GM15510 (cell line): Measurements from ENCODE around the gene OSTF1.

Experiments
- POLR2A ChIP-seq: IDR thresholded peaks from 3 replicates; pipeline ENCODE4 v1.6.1; 2011; ENCODE audit warnings: borderline replicate concordance; ENCODE audit not compliant: insufficient read length; ENCODE audit errors: extremely low read depth

The OSTF1 gene

GRCh38 chr9:75087824-75088645 is at the start of gene OSTF1, which contains the start of gene NMRK1:
Gene OSTF1, plus strand, starts transcription at chr9:75088514. Its CDS starts 179 bp downstream, at chr9:75088693.
Gene NMRK1, minus strand, starts transcription at chr9:75088155. Its CDS starts 5,040 bp downstream, at chr9:75083115.
- peak; percentile 80 for TF ChIP-seq POLR2A

GRCh38 chr9:75039009-75039408 is 49.3 kb upstream of the OSTF1 start:
- no peak for TF ChIP-seq POLR2A

- no peak for TF ChIP-seq POLR2A
Observed at GRCh38 chr9:75039801-75040200, 48.5 kb upstream of the OSTF1 start.

- TF ChIP-seq POLR2A = no peak
Observed at GRCh38 chr9:75041041-75041440, 47.3 kb upstream of the OSTF1 start.

GRCh38 chr9:75046725-75047345 is 41.5 kb upstream of the OSTF1 start:
- no peak for TF ChIP-seq POLR2A

GRCh38 chr9:75047506-75047905 is 40.8 kb upstream of the OSTF1 start:
- no peak for TF ChIP-seq POLR2A

GRCh38 chr9:75051285-75051684 is 37.0 kb upstream of the OSTF1 start:
- TF ChIP-seq POLR2A = no peak

- TF ChIP-seq POLR2A = no peak
Observed at GRCh38 chr9:75053869-75054268, 34.4 kb upstream of the OSTF1 start.

GRCh38 chr9:75054368-75055001 is 33.8 kb upstream of the OSTF1 start:
- no peak for TF ChIP-seq POLR2A

- no peak for TF ChIP-seq POLR2A
Observed at GRCh38 chr9:75061169-75061568, 27.1 kb upstream of the OSTF1 start.

GRCh38 chr9:75063556-75064305 is 24.6 kb upstream of the OSTF1 start:
- no peak for TF ChIP-seq POLR2A

- no peak for TF ChIP-seq POLR2A
Observed at GRCh38 chr9:75064307-75065025, 23.8 kb upstream of the OSTF1 start.

GRCh38 chr9:75065510-75065909 is 22.8 kb upstream of the OSTF1 start:
- TF ChIP-seq POLR2A = no peak

GRCh38 chr9:75067894-75068293 is 20.4 kb upstream of the OSTF1 start:
- TF ChIP-seq POLR2A = no peak
